Stimulated activated CD4-positive, alpha-beta T cell treated with anti-CD3 and anti-CD28 coated beads, Interleukin-1b, Interleukin-23, amount 100 ng/mL, for 4 hours (primary cell): Measurements from ENCODE around the gene TMCC1.

Source experiments
- DNase-seq, 2 donors: peaks; one replicate each; pipeline ENCODE4 v3.0.0-alpha.2; 2020; ENCODE audit warnings: low read depth in 2 of 2

Gene TMCC1

GRCh38 chr3:129598484-129598883 is 295.0 kb downstream of the TMCC1 start:
- DNase-seq, result no peak

- DNase-seq, result no peak
Observed at GRCh38 chr3:129598000-129598381, 295.5 kb downstream of the TMCC1 start.
